HG02840 (cell line): ENCODE measurements around the gene GLRX5.

Experiments
- ATAC-seq: cut with Tn5 transposase; IDR thresholded peaks from one replicate; pipeline ENCODE4 v1.9.1; 2021; ENCODE audit warnings: mild to moderate bottlenecking, moderate library complexity, moderate number of reproducible peaks; ENCODE audit not compliant: unreplicated experiment, low FRiP score

GLRX5 gene

GRCh38 chr14:95534299-95535225, at the start of gene GLRX5:
Gene GLRX5 (plus strand): TSS chr14:95535050. CDS start chr14:95535090, 40 bp downstream.
- ATAC-seq, result peak; percentile 91

- no peak for ATAC-seq
These were observed 49.5 kb upstream of the GLRX5 start for GRCh38 chr14:95485222-95485819.

- ATAC-seq, result no peak
These were observed 47.8 kb upstream of the GLRX5 start for GRCh38 chr14:95486875-95487668.

- no peak for ATAC-seq
These were observed 47.2 kb upstream of the GLRX5 start for GRCh38 chr14:95487669-95488084.

GRCh38 chr14:95488376-95489213, 46.3 kb upstream of the GLRX5 start:
- no peak for ATAC-seq

- ATAC-seq, result no peak
These were observed 45.4 kb upstream of the GLRX5 start for GRCh38 chr14:95489214-95490137.

- ATAC-seq, result no peak
These were observed 44.7 kb upstream of the GLRX5 start for GRCh38 chr14:95490138-95490509.

GRCh38 chr14:95490727-95491451, 44.0 kb upstream of the GLRX5 start:
- ATAC-seq, result no peak

- ATAC-seq, result no peak
These were observed 42.8 kb upstream of the GLRX5 start for GRCh38 chr14:95491936-95492608.

- no peak for ATAC-seq
These were observed 41.3 kb upstream of the GLRX5 start for GRCh38 chr14:95493503-95493902.

- ATAC-seq, result no peak
These were observed 40.9 kb upstream of the GLRX5 start for GRCh38 chr14:95493976-95494375.

- no peak for ATAC-seq
These were observed 40.4 kb upstream of the GLRX5 start for GRCh38 chr14:95494456-95494855.

GRCh38 chr14:95495076-95495475, 39.8 kb upstream of the GLRX5 start:
- ATAC-seq, result peak; percentile 6

GRCh38 chr14:95495538-95496025, 39.3 kb upstream of the GLRX5 start:
- ATAC-seq, result peak; percentile 70

- ATAC-seq, result no peak
These were observed 38.7 kb upstream of the GLRX5 start for GRCh38 chr14:95496111-95496681.

GRCh38 chr14:95496690-95497259, 38.1 kb upstream of the GLRX5 start:
- ATAC-seq, result no peak

GRCh38 chr14:95497561-95498011, 37.3 kb upstream of the GLRX5 start:
- ATAC-seq, result no peak
